RWPE2 (cell line): ENCODE results near the gene OTOF.
"Not testable (repeated sequence)": the region's sequence is repeated elsewhere in the genome, so short reads cannot be mapped to it uniquely, and the experiment has no call there.

Experiments used
- ATAC-seq: fragments of 200-7000 bp; cut with Tn5 transposase; 3 replicates; pipeline ENCODE4 v1.9.1; 2021; ENCODE audit warnings: low read depth
- DNase-seq: peaks from one replicate; pipeline ENCODE4 v3.0.0-alpha.2; 2020; ENCODE audit warnings: low spot score
- H3K27ac ChIP-seq: fragments of 450-650 bp; 2 replicates; pipeline ENCODE4 v1.5.1; 2017; ENCODE audit warnings: mild to moderate bottlenecking; ENCODE audit not compliant: poor library complexity, severe bottlenecking
- H3K27me3 ChIP-seq: fragments of 250-450 bp; sonication (Bioruptor Pico); 2 replicates; pipeline ENCODE4 v1.5.1; 2021; ENCODE audit warnings: mild to moderate bottlenecking, moderate library complexity; ENCODE audit not compliant: insufficient read depth, poor library complexity, severe bottlenecking
- H3K36me3 ChIP-seq: fragments of 250-450 bp; sonication (Bioruptor Pico); 2 replicates; pipeline ENCODE4 v1.5.1; 2020; ENCODE audit warnings: low read depth, mild to moderate bottlenecking, moderate library complexity
- H3K4me1 ChIP-seq: fragments of 250-450 bp; sonication (Bioruptor Pico); 2 replicates; pipeline ENCODE4 v1.5.1; 2021; ENCODE audit warnings: mild to moderate bottlenecking, moderate library complexity; ENCODE audit not compliant: insufficient read depth, poor library complexity, severe bottlenecking
- H3K4me3 ChIP-seq: fragments of 250-450 bp; sonication (Bioruptor Pico); 2 replicates; pipeline ENCODE4 v1.5.1; 2021; ENCODE audit warnings: mild to moderate bottlenecking, moderate library complexity; ENCODE audit not compliant: severe bottlenecking
- H3K9me3 ChIP-seq: fragments of 250-450 bp; sonication (Bioruptor Pico); 2 replicates; pipeline ENCODE4 v1.5.1; 2021; ENCODE audit warnings: mild to moderate bottlenecking, moderate library complexity; ENCODE audit not compliant: severe bottlenecking
- CTCF ChIP-seq: fragments of 450-650 bp; IDR thresholded peaks from one replicate; pipeline ENCODE4 v1.5.1; 2017; ENCODE audit warnings: mild to moderate bottlenecking, moderate library complexity; ENCODE audit not compliant: poor library complexity, severe bottlenecking

Gene OTOF

GRCh38 chr2:26469955-26470354 is 8.0 kb downstream of the OTOF start:
- H3K27me3 ChIP-seq, result no peaks in the 10 kb centered on the region
- no peaks in the 10 kb centered on the region for H3K36me3 ChIP-seq
- DNase-seq, result no peak
- H3K4me1 ChIP-seq, result no peaks in the 10 kb centered on the region
- ATAC-seq, result no peak
- H3K9me3 ChIP-seq, result no peaks in the 10 kb centered on the region
- no peak for TF ChIP-seq CTCF
- no peak overlapping the region for H3K27ac ChIP-seq
- H3K4me3 ChIP-seq, result no peak overlapping the region

GRCh38 chr2:26469092-26469710 is 8.7 kb downstream of the OTOF start:
- DNase-seq (no peak), ATAC-seq (no peak)
- no peaks in the 10 kb centered on the region for H3K4me1 ChIP-seq
- H3K36me3 ChIP-seq, result no peaks in the 10 kb centered on the region
- H3K27me3 ChIP-seq, result no peaks in the 10 kb centered on the region
- no peak overlapping the region for H3K27ac ChIP-seq
- TF ChIP-seq CTCF, result peak; percentile 74
- no peaks in the 10 kb centered on the region for H3K9me3 ChIP-seq
- no peak overlapping the region for H3K4me3 ChIP-seq

GRCh38 chr2:26468544-26468943 is 9.4 kb downstream of the OTOF start:
- H3K9me3 ChIP-seq, H3K4me3 ChIP-seq, H3K27me3 ChIP-seq, ATAC-seq, H3K36me3 ChIP-seq, DNase-seq, H3K27ac ChIP-seq, H3K4me1 ChIP-seq: not testable (repeated sequence)

- DNase-seq, result peak; percentile 35
- no peak overlapping the region for H3K27ac ChIP-seq
- no peaks in the 10 kb centered on the region for H3K36me3 ChIP-seq
- H3K4me1 ChIP-seq, result no peaks in the 10 kb centered on the region
- H3K27me3 ChIP-seq, result no peaks in the 10 kb centered on the region
- TF ChIP-seq CTCF, result no peak
- H3K4me3 ChIP-seq, result no peak overlapping the region
- no peaks in the 10 kb centered on the region for H3K9me3 ChIP-seq
- ATAC-seq, result no peak
Observed at GRCh38 chr2:26466662-26467310, 11.1 kb downstream of the OTOF start.

GRCh38 chr2:26465981-26466471 is 11.9 kb downstream of the OTOF start:
- ATAC-seq (no peak), DNase-seq (peak; percentile 40)
- TF ChIP-seq CTCF, result no peak
- no peak overlapping the region for H3K27ac ChIP-seq
- no peaks in the 10 kb centered on the region for H3K4me1 ChIP-seq
- no peaks in the 10 kb centered on the region for H3K27me3 ChIP-seq
- no peak overlapping the region for H3K4me3 ChIP-seq
- H3K36me3 ChIP-seq, result no peaks in the 10 kb centered on the region
- no peaks in the 10 kb centered on the region for H3K9me3 ChIP-seq
